T-helper 1 cell (primary cell): ENCODE data around the gene ZFYVE26.
A peak's percentile ranks its signal among the peaks of the same experiment; 100 is the strongest.
"Not testable (repeated sequence)": the region's sequence is repeated elsewhere in the genome, so short reads cannot be mapped to it uniquely, and the experiment has no call there.

Experiments used
- DNase-seq, 5 donors: peaks; one replicate each; pipeline ENCODE4 v3.0.0-alpha.2; 2012 to 2020

Gene ZFYVE26

DNA sequence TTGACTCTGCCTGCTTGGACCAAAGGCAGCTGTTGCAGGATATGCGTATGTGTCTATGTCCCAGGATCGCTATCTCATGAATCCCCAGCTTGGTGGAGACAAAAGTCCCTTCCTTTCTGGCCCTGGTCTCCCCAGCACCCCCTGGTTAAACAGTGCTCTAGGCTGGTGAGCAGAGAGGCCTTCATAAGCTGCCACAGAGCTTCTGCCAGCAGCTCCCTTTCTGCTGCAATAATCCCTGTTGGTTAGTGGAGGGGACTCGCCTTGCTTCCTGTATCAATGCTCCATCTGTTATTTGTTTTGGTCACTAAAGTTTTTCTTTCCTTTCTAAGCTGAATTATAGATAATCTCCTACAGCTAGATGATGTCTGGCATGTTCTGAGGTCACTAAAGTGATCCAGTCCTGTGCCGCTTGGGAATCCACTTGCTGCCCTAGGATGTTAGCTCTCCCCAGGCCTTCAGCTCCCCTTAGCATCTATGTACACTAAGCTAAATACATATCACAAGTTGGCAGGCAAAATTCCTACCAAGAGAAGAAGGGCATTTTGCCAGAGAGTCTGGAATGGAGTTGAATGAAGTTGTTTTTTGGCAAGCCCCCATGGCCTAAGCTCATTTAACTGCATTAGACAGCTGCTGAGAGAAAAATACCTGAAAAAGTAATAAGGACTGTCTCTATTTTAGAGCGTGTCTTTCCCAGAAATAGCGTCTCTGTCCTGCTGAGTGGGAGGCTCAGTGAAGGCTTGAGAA lies 66.9 kb downstream of the ZFYVE26 start:
- no peak for DNase-seq

DNA sequence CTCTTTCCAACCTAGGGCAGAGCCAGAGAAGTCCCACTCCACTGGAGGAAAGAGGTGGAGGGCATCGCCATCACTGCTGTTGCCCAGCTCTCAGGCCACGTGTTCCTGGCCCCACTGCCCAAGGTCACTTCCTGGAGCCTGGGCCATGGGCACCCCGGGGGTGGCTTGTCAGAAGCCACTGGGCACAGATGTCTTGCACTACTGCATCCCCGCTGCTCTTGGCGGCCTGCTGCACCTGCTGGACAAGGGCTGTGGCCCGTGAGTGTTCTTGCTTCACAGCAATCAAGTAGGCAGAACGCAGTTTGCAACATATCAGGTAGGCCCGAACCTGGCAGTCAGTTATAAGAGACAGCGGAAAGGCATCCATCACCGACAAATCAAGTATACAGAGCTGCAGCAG lies 68.1 kb downstream of the ZFYVE26 start:
- no peak for DNase-seq

DNA sequence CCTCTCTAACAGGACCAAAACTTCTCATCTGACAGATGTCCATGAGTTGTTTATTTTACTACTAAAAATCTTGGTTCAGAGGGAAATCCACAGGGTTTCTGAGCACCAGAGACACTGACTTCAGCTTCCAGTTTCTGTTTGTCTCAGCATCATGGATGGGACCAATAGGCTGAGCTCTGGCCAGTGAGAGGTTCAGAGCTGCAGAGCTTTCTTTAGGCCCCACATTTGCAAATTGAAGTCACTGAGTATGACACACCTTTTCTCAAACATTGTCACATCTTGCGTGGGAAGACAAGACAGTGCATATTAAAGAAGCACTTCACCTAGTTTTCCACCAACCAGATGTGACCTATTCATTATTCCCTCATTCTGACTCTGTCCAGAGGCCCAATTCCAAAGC lies 69.5 kb downstream of the ZFYVE26 start:
- peak in 1 of 5 donors; percentile 22 for DNase-seq

DNA sequence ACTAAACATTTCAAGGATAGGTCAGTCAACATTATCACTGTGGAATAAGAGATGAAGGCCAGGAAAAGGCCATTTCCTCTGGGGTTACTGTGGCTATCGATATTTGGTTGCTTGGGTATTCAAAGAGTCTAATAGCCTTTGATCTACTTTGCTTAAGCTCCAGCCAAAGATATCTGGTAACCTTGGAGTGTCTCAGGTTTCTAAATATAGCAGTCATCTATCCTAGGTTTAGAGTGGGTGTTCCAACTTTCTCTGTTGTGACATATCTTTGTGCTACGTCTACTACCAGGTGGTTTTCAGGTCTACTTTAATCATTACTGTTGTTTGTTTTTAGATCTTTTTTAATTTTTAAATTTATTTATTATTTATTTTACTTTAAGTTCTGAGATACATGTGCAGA lies 72.3 kb downstream of the ZFYVE26 start:
- no peak for DNase-seq

DNA sequence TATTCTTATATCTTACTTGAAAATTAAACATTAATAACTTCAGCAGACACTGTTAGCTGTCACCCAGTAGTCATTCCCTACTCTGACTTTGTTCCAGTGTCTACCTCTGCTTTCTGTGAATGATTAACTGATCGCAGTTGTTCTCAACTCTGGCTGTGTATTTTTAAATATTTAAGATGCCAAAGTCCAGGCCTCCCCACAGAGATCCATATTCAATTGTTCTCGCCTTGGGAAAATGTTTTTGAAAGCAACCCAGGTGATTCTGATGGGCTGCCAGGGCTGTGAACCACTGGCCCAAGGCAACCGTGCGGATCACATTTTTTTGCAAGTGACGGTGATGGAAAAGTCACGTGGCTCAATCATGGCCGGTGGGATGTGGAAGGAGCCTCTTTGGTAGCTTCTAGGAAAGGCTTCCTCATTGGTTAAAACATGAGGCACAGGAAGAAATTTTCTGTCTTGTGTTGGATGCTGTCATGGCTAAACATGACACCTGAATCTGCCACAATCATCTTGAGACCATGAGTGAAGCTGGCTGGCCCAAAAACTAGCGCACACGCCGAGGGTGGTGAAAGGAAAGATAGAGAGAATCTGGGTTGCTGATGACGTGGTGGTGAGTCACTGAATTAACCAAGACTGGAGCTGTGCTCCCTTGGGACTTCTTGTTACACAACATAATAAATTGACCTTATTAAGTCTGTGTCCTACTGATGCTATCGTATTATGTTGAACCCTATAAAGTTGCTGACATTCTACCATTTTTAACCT lies 77.5 kb downstream of the ZFYVE26 start:
- DNase-seq: no peak

DNA sequence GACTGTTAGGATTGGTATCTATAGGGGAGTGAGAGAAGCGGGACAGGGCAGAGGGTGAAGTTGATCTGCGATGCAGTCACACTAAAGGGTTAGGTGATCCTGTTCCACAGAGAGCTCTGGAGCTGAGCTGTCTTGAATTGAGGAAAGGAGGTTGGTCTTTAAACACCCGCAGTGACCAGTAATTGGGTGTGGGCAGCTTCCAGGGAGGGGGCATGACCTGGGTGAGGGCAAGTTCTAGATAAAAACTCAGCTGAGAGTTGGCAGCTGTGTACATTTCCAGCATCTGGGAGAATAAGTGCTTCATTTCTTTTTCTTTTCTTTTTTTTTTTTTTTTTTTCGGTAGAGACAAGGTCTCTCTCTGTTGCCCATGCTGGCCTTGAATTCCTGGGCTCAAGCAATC lies 79.6 kb downstream of the ZFYVE26 start:
- DNase-seq: no peak

DNA sequence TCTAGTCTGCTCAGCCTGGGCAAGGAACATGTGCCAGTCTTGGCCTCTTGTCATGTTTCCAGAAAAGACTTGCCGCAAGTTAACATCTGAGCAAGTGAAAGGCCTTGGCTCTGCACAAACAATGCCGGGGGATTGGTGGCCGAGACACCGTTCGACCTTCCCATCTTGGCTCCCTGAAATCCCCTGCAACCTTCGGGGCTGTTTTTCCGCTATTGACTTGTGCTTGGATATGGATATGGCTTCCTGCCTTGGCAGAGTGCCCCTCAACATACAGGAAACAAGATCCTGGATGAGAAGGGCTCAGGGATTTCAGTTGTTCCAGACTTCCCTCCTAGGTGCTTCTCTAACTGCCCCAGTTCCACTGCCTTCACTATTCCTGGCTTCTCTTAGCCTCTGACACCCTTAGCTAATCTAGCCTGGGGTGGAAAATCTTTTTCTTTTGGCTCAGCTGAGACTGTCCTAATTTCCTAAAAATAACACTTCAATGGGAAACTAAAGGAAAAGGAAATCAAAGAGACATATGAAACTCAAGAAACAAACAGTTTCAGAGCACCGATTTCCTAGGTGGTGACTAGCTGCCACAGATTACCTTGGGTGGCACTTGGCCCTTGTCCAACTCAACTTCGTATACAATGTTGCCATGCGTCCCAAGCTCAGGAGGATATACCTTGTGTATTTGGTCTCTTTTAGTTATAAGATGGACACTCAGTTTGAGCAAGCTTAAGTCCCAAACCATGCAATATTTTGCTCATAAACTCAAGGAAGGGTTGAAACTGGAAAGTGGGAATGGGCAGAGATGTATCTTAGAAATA lies 80.8 kb downstream of the ZFYVE26 start:
- DNase-seq: no peak

DNA sequence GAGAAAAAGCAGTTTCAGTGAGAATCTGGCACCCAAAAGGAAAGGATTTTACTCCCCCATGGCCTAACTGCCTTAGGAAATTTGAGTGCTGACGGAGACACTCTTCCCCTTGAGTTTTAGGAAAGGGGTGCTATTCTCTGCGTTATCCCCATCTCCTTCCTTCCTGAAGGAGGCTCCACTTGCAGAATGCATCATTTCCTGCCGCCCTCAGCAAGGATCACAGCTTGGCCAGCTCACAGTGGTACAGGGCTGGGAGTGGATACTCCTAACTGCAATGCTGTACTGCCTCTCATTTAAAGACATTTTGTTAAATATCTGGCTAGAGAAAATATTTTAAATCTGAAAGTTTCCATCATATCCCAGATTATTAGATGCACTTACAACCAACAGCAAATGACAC lies 81.7 kb downstream of the ZFYVE26 start:
- no peak for DNase-seq

DNA sequence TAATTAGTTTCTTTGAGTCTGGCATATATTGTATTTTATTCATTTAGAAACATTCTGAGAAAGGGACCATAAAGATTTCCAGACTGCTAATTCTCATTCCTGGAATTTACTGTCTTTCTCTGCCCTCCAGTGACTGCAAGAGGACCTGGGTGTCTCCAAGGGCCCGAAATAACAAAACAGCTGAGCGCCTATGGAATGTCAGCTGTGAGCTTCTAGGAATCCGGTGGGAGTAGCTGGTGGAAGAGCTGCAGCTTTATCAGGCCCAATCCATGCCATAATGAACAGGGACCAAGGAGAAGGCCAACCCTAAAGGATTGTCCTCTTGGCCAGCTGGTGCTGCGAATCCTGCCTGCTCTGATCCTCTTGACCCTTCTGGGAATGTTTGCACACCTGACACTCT lies 82.8 kb downstream of the ZFYVE26 start:
- no peak for DNase-seq

DNA sequence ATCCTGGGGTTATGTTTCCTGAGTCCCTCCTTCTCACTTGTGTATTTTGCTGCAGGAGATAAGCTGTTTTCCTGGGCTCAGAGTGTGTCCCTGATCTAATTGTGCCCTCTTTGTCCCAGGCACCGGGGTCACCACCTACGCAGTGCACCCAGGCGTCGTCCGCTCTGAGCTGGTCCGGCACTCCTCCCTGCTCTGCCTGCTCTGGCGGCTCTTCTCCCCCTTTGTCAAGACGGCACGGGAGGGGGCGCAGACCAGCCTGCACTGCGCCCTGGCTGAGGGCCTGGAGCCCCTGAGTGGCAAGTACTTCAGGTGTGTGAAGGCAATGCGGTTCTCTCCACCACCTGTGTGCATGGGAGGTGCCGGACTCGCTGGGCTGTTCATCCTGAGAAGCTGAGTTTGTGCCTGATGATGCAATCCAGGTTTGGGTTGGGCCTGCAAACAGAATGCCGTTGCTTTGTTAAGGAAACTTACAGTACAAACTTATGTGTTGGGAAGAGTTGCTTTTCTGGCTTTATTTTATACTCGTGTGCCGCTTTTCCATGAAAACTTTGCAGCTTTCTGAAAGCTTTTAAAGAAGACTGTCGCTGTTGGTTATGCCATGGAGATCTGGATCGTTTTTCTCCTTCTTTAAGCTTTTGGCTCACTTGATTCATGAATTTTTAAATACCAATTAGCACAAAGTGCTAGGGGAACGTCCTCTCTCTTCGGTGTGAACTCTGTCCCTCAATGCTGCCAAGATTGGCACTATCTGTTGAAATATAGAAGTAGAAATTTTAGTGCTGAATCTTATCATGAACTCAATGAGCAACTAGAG lies 87.1 kb downstream of the ZFYVE26 start:
- DNase-seq: no peak

DNA sequence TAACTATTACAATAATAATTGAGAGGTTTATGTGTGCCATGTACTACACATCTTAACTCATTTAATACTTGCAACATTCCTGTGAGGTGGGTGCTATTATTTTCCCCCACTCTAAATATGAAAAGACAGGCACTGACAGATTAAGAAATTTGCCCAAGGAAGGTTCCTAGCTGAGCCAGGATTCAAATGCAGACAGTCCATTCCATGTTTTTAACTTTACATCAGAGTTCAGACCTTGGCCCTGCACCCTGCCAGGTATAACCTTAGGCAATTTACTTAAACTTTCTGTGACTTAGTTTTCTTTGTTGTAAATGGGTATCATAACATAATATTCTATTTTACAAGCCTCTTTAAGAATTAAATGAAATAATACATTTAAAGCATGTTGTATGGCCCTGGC lies 88.1 kb downstream of the ZFYVE26 start:
- DNase-seq: no peak

DNA sequence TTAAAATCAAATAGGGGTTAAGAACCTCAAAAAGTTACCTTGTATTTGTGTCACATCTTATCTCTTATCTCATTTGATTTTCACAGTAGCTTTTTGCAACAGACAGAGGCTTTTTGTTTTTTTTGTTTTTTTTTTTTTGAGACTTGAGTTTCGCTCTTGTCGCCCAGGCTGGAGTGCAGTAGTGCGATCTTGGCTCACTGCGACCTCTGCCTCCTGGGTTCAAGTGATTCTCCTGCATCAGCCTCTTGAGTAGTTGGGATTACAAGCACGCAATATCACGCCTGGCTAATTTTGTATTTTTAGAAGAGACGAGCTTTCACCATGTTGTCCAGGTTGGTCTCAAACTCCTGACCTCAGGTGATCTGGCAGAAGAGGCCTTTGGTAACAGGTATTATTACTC lies 89.0 kb downstream of the ZFYVE26 start:
- no peak for DNase-seq

DNA sequence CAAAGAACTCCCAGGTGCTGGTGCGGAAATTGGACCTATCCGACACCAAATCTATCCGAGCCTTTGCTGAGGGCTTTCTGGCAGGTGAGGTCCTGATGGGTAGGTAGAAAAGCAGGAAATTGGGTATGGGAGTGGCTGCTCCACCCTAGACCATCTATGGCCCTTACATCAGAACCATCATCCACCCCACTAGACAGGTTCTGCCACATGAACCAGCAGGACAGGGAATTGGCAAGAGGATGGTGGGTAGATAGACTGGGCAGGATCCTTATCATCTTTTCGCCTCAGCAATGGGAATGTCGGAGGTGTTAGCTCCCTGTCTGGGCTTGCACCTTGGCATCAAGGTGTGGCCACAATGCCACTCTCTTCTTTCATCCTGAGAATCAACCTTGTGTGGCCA lies 91.2 kb downstream of the ZFYVE26 start:
- no peak for DNase-seq

DNA sequence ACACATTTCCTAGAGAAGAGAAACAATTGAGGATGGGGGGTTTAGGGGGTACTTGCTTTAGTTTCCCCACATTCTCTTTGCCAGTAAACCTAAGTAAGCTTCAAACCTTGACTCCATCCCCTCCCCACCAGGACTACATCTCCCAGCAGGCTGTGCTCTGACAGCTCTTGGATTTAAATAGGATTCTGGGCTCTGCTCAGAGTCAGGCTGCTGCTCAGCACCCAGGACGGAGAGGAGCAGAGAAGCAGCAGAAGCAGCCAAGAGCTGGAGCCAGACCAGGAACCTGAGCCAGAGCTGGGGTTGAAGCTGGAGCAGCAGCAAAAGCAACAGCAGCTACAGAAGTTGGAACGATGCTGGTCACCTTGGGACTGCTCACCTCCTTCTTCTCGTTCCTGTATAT lies 94.1 kb downstream of the ZFYVE26 start:
- DNase-seq: no peak

DNA sequence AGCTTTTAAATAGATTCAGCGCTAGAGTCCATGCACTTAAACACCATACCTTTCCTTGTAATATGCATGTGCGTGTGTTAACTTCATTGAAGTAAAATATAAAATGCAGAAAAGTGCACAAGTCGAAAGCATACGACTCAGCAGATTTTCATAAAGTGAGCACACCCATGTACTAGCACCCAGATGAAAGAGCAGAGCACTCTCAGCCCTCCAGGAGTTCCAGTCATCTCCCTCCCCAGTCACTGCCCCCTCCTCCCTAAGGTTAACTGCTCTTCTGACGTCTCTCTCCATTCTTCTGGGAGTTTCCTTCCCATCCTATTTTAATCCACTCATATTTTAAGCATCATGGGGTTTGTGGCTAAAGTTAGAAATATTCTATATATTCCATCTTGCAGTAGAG lies 94.5 kb downstream of the ZFYVE26 start:
- no peak for DNase-seq

DNA sequence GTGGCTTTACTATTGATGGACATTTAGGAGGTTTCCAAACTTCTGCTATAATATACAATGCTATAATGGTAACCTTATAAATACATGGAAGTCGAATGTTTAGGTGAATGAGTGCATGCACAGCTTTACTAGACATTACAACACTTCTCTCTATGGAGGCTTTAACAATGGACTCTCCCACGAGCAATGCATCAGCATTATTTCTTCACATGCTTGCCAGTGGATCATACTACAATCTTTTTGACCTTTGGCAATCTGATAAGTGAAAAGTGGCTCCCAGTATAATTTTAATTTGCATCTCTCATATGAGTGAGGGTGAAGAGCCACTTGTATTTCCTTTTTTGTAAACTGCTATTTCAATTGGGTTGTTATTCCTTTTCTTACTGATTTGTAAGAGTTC lies 96.5 kb downstream of the ZFYVE26 start:
- DNase-seq: no peak

DNA sequence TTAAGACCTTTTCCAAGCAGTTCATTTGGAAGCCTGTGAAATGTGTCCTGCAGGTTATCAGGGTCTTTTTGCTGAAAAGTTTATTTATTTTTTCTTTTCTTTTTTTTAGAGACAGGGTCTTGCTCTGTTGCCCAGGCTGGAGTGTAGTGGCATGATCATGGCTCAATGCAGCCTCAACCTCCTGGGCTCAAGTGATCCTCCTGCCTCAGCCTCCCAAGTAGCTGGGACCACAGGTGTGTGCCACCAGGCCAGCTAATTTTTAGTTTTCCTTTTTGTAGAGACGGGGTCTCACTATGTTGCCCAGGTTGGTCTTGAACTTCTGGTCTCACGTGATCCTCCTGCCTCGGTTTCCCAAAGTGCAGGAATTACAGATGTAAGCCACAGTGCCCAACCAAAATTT lies 97.0 kb downstream of the ZFYVE26 start:
- not testable (repeated sequence) for DNase-seq

DNA sequence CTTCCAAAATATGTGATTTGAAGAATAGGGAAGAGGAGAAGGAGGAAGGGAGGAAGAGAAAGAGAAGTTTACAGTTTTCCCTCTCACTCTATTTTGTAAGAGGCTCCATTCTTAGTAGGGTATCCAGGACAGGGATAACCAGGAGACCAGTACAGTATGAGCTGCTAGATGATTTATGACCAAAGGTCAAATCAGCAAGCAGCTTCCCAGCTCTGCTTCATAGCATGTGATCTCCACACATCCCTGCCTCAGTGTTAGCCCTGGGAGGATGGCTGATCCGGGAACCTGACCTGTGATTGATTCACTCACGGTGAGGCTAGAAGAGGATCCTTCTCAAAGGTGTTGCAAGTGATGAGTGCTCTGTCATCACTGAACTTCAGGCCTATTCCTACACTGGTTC lies 98.1 kb downstream of the ZFYVE26 start:
- DNase-seq: no peak

DNA sequence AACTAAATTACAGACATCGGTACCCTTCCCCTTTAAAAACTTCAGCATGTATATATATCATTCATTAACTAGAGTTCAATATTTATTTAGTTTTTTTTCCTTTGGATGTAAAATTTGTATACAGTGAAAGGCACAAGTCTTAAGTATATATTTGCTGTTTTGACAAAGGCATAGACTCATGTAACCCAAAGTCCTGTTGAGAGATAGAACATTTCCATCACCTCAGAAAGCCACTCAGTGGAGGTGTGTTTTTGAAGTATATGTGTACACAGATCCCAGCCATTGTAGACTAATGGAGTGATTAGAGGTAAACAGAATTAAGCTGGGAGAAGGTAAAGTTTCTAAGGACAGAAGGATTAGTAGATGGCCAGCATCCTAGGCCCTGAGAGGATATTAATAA lies 99.3 kb downstream of the ZFYVE26 start:
- DNase-seq: no peak

DNA sequence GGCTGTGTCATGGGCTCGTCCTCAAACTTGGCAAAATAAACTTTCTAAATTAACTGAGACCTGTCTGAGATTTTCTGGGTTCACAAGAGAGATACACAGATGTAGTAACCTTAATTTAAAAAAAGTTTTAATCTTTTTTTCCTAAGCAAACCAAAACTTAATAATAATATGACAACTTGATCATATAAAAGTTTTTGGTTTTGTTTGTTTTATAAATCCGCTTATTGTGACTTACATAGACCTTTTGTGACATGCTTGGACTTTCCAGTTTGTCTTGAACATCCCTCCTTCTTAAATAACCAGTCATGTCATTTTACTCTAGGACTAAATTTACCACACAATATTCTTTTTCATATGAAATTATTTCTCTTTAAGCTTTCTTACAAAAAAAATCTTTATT lies 106.2 kb downstream of the ZFYVE26 start:
- no peak for DNase-seq

DNA sequence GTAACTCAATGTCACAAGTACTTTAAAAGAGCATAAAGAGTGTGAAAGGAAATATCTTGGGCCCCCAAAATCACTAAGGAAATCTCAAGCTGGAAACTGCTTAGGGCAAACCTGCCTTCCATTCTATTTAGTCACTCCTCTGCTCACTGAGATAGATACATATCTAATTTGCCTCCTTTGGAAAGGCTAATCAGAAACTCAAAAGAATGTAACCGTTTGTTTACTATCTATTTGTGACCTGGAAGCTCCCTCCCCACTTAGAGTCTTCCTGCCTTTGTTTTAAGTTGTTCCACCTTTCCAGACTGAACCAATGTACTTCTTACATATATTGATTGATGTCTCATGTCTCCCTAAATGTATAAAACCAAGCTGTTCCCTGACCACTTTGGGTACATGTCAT lies 106.6 kb downstream of the ZFYVE26 start:
- not testable (repeated sequence) for DNase-seq

DNA sequence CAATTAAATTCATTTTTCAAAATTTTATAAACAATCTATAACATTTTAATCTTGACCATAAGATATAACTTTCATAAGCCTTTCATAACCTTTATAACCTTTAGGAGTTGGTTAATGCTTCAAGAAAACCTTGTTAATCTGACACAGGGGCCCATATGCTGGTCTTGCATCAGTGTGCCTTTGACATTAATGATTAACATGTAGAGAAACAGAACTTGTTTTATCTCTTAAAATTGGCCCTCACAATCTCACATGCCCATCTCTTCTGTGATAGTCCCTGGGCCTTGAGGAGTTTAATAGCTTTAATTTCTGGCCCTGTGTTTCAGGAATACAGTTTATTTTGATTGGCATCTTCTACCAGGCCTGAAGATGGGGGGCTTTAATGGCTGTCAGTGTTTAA lies 107.0 kb downstream of the ZFYVE26 start:
- not testable (repeated sequence) for DNase-seq

DNA sequence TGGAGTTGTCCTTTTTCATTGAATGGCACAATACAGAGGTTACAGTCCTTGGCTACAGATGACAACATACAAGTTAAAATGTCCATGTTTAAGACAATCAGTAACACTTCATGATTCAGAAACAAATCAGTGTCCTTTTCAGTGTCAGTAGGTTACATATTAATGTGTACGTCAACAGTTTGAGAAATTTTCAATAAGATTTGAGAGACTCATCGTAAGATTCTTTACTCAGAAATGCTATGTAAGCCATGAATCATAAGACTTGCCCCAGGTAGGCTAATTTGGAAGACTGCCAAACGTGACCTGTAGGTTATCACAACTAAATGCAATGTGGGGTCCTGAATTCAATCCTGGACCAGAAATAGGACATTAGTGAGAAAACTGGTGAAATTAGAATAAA lies 111.2 kb downstream of the ZFYVE26 start:
- DNase-seq: no peak
